WTC11 (cell line): Measurements from ENCODE around the gene GJC1. TPM values are rescaled to one million over a fixed set of nuclear protein-coding genes. Genes with fewer than 3 reads are reported as not detected.
A peak's percentile ranks its signal among the peaks of the same experiment; 100 is the strongest.

Experiments used
- ATAC-seq: fragments of 200-7000 bp; cut with Tn5 transposase; 2 replicates; pipeline ENCODE4 v1.10.0; 2021; ENCODE audit warnings: mild to moderate bottlenecking, moderate library complexity
- CTCF ChIA-PET: fragments of 300-600 bp; sonication (Branson Sonifier 250); formaldehyde crosslinking; loops from one replicate; lab custom pipeline; 2021; ENCODE audit warnings: antibody characterized with exemption; lab: Charles Lee
- POLR2A ChIA-PET: fragments of 350-600 bp; sonication (Branson Sonifier 250); formaldehyde crosslinking; loops from one replicate; lab custom pipeline; 2021; ENCODE audit warnings: antibody characterized with exemption; lab: Charles Lee
- DNase-seq: peaks from one replicate; pipeline ENCODE4 v3.0.0; 2021; ENCODE audit warnings: low spot score
- H3K27ac Mint-ChIP-seq: 2 replicates; pipeline ENCODE4 v1.8.0; 2021; ENCODE audit warnings: mixed read lengths
- H3K27me3 Mint-ChIP-seq: 2 replicates; pipeline ENCODE4 v1.8.0; 2021; ENCODE audit warnings: low read depth, mild to moderate bottlenecking, moderate library complexity, mixed read lengths
- H3K36me3 Mint-ChIP-seq: 2 replicates; pipeline ENCODE4 v1.8.0; 2021; ENCODE audit warnings: mixed read lengths
- H3K4me1 Mint-ChIP-seq: 2 replicates; pipeline ENCODE4 v1.8.0; 2022; ENCODE audit warnings: mixed read lengths
- H3K4me3 Mint-ChIP-seq: 2 replicates; pipeline ENCODE4 v1.8.0; 2021; ENCODE audit warnings: mild to moderate bottlenecking, moderate library complexity, mixed read lengths
- H3K9me3 Mint-ChIP-seq: 2 replicates; pipeline ENCODE4 v1.8.0; 2021; ENCODE audit warnings: mixed read lengths
- ETV6 ChIP-seq: sonication (generic); formaldehyde crosslinking; IDR thresholded peaks from 2 replicates; pipeline ENCODE4 v1.8.1; 2022; ENCODE audit warnings: mild to moderate bottlenecking, missing genetic modification reagents
- MYBL2 ChIP-seq: sonication (generic); formaldehyde crosslinking; IDR thresholded peaks from 2 replicates; pipeline ENCODE4 v1.8.1; 2023; ENCODE audit warnings: mild to moderate bottlenecking, moderate library complexity, missing genetic modification reagents
- TEAD4 ChIP-seq: sonication (generic); formaldehyde crosslinking; IDR thresholded peaks from 2 replicates; pipeline ENCODE4 v1.8.0; 2022; ENCODE audit warnings: mild to moderate bottlenecking, missing genetic modification reagents
- ZNF263 ChIP-seq: sonication (generic); formaldehyde crosslinking; IDR thresholded peaks from 2 replicates; pipeline ENCODE4 v1.8.1; 2022; ENCODE audit warnings: low read depth, mild to moderate bottlenecking, moderate library complexity, missing genetic modification reagents
- ZNF416 ChIP-seq: fragments of 250-450 bp; sonication (Bioruptor Pico); IDR thresholded peaks from 2 replicates; pipeline ENCODE4 v1.9.0; 2021; ENCODE audit warnings: mild to moderate bottlenecking, inconsistent platforms
- total RNA-seq: library from RNA; stranded (reverse); gene quantifications from 3 replicates; pipeline ENCODE4 v1.2.3, GENCODE V29; 2021
- TF ChIP-seq, protein P1 (sequence below): sonication (generic); formaldehyde crosslinking; IDR thresholded peaks from 2 replicates; pipeline ENCODE4 v1.8.0; 2022; ENCODE audit warnings: mild to moderate bottlenecking, missing genetic modification reagents
- TF ChIP-seq, protein P2 (sequence below): sonication (generic); formaldehyde crosslinking; IDR thresholded peaks from 2 replicates; pipeline ENCODE4 v1.8.1; 2023; ENCODE audit warnings: mild to moderate bottlenecking, missing genetic modification reagents, moderate library complexity
- TF ChIP-seq, protein P3 (sequence below): sonication (generic); formaldehyde crosslinking; IDR thresholded peaks from 2 replicates; pipeline ENCODE4 v1.8.1; 2023; ENCODE audit warnings: mild to moderate bottlenecking, missing genetic modification reagents, moderate library complexity
- TF ChIP-seq, protein P4 (sequence below): sonication (generic); formaldehyde crosslinking; IDR thresholded peaks from 2 replicates; pipeline ENCODE4 v1.8.0; 2023; ENCODE audit warnings: mild to moderate bottlenecking, missing genetic modification reagents
- TF ChIP-seq, protein P5 (sequence below): sonication (generic); formaldehyde crosslinking; IDR thresholded peaks from 2 replicates; pipeline ENCODE4 v1.8.0; 2022; ENCODE audit warnings: mild to moderate bottlenecking, missing genetic modification reagents
- TF ChIP-seq, protein P6 (sequence below): fragments of 250-450 bp; sonication (Bioruptor Pico); IDR thresholded peaks from 2 replicates; pipeline ENCODE4 v1.9.0; 2021; ENCODE audit warnings: moderate library complexity, mild to moderate bottlenecking, inconsistent platforms, borderline replicate concordance
- TF ChIP-seq, protein P7 (sequence below): fragments of 250-450 bp; sonication (Bioruptor Pico); IDR thresholded peaks from 2 replicates; pipeline ENCODE4 v2.1.2; 2022; ENCODE audit warnings: mild to moderate bottlenecking, moderate library complexity
- TF ChIP-seq, protein P8 (sequence below): fragments of 200-600 bp; IDR thresholded peaks from 2 replicates; pipeline ENCODE4 v1.8.0; 2022; ENCODE audit warnings: antibody characterized with exemption
- TF ChIP-seq, protein P9 (sequence below): fragments of 250-450 bp; sonication (Bioruptor Pico); IDR thresholded peaks from 2 replicates; pipeline ENCODE4 v1.9.0; 2021; ENCODE audit warnings: mild to moderate bottlenecking

Gene GJC1
- total RNA-seq, 1 experiment from 2014 or later: 104 TPM

DNA sequence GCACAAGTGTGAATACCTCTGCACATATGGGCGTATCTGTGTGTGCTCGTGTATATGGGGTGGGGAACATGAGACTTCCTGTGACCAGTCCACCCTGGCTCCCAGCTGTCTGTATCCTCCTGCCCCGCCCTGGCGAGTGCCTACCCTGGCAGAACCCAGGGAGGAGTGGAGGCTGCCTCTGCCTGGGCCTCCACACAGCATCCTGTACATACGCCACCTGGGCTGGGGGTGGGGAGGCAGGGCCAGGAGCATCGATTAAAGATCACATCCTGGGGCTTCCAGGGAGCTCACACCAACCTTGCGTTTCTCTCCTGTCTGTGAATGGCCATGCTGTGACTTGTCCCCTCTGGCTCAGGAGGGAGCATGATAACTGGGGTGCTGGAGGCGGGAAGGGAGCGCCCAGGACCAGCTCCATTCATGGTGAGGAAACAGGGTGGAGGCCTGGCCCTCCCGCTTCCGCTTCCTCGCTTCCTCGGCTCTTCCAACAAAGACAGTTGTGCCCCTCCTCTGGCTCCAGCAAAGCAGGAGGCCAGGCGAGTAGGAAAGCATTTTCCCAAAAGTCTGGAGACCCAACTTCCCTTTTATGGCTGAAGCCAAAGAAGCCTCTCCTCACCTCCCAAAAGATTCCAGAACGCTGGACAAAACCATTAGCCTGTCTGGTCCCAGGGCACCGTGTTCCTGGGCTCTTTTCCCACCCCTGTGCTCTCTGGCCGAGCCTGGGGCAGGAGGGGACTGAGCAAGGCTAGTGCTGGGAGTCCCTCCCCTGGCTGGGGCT is 48.3 kb downstream of the GJC1 start:
- H3K36me3 Mint-ChIP-seq: no peaks in the 10 kb centered on the region
- DNase-seq (peak; percentile 42), ATAC-seq (peak; percentile 70)
- H3K27ac Mint-ChIP-seq: peak overlapping the region; percentile 83
- no peaks in the 10 kb centered on the region for H3K9me3 Mint-ChIP-seq
- H3K4me3 Mint-ChIP-seq: peak overlapping the region; percentile 2; the same call in 1 of the 2 replicates
- ChIA-PET CTCF (interaction anchor here (0.6 to 4.8 kb wide), 11 partner anchors 11 to 406 kb away, joined by 3 to 32 read pairs (median 4); partner anchors contain the start of genes ADAM11 and HIGD1B), POLR2A (no interaction called here)
- H3K4me1 Mint-ChIP-seq: peaks cover 34% of the 10 kb centered on the region
- TF ChIP-seq ZNF416 (CRISPR knock-in tag) (no peak), ETV6 (CRISPR knock-in tag) (peak; percentile 77)
- H3K27me3 Mint-ChIP-seq: peaks cover 14% of the 10 kb centered on the region

DNA sequence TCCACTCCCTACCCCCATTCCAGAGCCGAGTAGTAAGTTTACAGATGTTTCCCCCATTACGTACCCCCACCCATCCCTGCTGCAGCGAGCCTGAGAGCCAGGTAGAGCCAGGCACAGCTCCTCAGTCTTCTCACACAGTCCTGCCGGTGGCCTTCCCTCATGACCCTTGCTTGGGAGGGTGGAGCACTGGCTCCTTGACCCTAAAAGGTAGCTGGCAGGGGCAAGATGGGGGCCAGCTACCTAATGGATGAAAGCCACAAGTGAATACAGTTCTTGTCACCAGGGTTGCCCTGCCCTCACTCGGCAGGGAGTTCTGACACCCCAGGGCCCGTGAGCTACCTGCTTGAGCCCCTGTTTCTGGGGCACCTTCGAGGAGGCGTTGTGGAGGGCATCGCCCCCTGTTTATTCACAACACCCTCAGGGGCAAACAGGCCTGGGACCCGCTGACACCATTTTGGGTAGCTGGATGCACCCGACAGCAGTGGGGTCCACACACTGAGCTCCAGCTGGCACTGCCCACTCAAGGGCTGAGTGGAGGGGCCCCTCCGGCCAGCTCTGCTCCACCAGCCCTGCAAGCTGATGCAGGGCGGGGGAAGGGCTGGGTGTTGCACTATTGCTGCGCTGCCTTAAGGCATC is 49.1 kb downstream of the GJC1 start:
- peaks cover 36% of the 10 kb centered on the region for H3K4me1 Mint-ChIP-seq
- ATAC-seq (no peak), DNase-seq (no peak)
- no peak overlapping the region for H3K4me3 Mint-ChIP-seq
- TF ChIP-seq ZNF263 (CRISPR knock-in tag): no peak
- TF ChIP-seq, protein P1, sequence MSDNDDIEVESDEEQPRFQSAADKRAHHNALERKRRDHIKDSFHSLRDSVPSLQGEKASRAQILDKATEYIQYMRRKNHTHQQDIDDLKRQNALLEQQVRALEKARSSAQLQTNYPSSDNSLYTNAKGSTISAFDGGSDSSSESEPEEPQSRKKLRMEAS (CRISPR knock-in tag): no peak
- TF ChIP-seq, all 79 proteins: peak for 0
- CTCF ChIA-PET: interaction anchor here (0.6 to 4.8 kb wide), 13 partner anchors 11 to 405 kb away, joined by 3 to 32 read pairs (median 4); partner anchors contain the start of gene HIGD1B
- peaks cover 22% of the 10 kb centered on the region for H3K27me3 Mint-ChIP-seq
- no peaks in the 10 kb centered on the region for H3K36me3 Mint-ChIP-seq
- H3K9me3 Mint-ChIP-seq: no peaks in the 10 kb centered on the region
- POLR2A ChIA-PET: interaction anchor here (0.6 kb wide), 1 partner anchor 64 kb away, joined by 5 read pairs; no protein-coding TSS in a partner anchor
- no peak overlapping the region for H3K27ac Mint-ChIP-seq

DNA sequence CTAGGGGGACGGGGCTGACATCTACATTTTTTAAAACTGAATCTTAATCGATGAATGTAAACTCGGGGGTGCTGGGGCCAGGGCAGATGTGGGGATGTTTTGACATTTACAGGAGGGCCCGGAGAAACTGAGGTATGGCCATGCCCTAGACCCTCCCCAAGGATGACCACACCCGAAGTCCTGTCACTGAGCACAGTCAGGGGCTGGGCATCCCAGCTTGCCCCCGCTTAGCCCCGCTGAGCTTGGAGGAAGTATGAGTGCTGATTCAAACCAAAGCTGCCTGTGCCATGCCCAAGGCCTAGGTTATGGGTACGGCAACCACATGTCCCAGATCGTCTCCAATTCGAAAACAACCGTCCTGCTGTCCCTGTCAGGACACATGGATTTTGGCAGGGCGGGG is 49.9 kb downstream of the GJC1 start:
- Mint-ChIP-seq H3K27ac (no peak overlapping the region), H3K4me3 (no peak overlapping the region), H3K4me1 (peaks cover 36% of the 10 kb centered on the region), H3K27me3 (peaks cover 22% of the 10 kb centered on the region), H3K36me3 (no peaks in the 10 kb centered on the region), H3K9me3 (no peaks in the 10 kb centered on the region)
- ChIA-PET CTCF (interaction anchor here (1.1 to 6.2 kb wide), 18 partner anchors 10 to 242 kb away, joined by 3 to 103 read pairs (median 10); partner anchors contain the start of genes EFTUD2 and GJC1), POLR2A (interaction anchor here (1.0 kb wide), 1 partner anchor 65 kb away, joined by 3 read pairs; no protein-coding TSS in a partner anchor)
- no peak for ATAC-seq
- DNase-seq: peak; percentile 7
- TF ChIP-seq, protein P2, sequence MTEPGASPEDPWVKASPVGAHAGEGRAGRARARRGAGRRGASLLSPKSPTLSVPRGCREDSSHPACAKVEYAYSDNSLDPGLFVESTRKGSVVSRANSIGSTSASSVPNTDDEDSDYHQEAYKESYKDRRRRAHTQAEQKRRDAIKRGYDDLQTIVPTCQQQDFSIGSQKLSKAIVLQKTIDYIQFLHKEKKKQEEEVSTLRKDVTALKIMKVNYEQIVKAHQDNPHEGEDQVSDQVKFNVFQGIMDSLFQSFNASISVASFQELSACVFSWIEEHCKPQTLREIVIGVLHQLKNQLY (CRISPR knock-in tag): no peak
- TF ChIP-seq, protein P3, sequence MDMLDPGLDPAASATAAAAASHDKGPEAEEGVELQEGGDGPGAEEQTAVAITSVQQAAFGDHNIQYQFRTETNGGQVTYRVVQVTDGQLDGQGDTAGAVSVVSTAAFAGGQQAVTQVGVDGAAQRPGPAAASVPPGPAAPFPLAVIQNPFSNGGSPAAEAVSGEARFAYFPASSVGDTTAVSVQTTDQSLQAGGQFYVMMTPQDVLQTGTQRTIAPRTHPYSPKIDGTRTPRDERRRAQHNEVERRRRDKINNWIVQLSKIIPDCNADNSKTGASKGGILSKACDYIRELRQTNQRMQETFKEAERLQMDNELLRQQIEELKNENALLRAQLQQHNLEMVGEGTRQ (CRISPR knock-in tag): no peak
- TF ChIP-seq, protein P4, sequence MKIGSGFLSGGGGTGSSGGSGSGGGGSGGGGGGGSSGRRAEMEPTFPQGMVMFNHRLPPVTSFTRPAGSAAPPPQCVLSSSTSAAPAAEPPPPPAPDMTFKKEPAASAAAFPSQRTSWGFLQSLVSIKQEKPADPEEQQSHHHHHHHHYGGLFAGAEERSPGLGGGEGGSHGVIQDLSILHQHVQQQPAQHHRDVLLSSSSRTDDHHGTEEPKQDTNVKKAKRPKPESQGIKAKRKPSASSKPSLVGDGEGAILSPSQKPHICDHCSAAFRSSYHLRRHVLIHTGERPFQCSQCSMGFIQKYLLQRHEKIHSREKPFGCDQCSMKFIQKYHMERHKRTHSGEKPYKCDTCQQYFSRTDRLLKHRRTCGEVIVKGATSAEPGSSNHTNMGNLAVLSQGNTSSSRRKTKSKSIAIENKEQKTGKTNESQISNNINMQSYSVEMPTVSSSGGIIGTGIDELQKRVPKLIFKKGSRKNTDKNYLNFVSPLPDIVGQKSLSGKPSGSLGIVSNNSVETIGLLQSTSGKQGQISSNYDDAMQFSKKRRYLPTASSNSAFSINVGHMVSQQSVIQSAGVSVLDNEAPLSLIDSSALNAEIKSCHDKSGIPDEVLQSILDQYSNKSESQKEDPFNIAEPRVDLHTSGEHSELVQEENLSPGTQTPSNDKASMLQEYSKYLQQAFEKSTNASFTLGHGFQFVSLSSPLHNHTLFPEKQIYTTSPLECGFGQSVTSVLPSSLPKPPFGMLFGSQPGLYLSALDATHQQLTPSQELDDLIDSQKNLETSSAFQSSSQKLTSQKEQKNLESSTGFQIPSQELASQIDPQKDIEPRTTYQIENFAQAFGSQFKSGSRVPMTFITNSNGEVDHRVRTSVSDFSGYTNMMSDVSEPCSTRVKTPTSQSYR (CRISPR knock-in tag): no peak
- TF ChIP-seq, protein P5, sequence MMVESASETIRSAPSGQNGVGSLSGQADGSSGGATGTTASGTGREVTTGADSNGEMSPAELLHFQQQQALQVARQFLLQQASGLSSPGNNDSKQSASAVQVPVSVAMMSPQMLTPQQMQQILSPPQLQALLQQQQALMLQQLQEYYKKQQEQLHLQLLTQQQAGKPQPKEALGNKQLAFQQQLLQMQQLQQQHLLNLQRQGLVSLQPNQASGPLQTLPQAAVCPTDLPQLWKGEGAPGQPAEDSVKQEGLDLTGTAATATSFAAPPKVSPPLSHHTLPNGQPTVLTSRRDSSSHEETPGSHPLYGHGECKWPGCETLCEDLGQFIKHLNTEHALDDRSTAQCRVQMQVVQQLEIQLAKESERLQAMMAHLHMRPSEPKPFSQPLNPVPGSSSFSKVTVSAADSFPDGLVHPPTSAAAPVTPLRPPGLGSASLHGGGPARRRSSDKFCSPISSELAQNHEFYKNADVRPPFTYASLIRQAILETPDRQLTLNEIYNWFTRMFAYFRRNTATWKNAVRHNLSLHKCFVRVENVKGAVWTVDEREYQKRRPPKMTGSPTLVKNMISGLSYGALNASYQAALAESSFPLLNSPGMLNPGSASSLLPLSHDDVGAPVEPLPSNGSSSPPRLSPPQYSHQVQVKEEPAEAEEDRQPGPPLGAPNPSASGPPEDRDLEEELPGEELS: no peak
- TF ChIP-seq, protein P6, sequence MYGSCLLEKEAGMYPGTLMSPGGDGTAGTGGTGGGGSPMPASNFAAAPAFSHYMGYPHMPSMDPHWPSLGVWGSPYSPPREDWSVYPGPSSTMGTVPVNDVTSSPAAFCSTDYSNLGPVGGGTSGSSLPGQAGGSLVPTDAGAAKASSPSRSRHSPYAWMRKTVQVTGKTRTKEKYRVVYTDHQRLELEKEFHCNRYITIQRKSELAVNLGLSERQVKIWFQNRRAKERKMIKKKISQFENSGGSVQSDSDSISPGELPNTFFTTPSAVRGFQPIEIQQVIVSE: no peak
- TF ChIP-seq, protein P7, sequence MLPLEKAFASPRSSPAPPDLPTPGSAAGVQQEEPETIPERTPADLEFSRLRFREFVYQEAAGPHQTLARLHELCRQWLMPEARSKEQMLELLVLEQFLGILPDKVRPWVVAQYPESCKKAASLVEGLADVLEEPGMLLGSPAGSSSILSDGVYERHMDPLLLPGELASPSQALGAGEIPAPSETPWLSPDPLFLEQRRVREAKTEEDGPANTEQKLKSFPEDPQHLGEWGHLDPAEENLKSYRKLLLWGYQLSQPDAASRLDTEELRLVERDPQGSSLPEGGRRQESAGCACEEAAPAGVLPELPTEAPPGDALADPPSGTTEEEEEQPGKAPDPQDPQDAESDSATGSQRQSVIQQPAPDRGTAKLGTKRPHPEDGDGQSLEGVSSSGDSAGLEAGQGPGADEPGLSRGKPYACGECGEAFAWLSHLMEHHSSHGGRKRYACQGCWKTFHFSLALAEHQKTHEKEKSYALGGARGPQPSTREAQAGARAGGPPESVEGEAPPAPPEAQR: no peak
- TF ChIP-seq MYBL2 (CRISPR knock-in tag) (no peak), TEAD4 (CRISPR knock-in tag) (no peak)
- TF ChIP-seq, protein P8, sequence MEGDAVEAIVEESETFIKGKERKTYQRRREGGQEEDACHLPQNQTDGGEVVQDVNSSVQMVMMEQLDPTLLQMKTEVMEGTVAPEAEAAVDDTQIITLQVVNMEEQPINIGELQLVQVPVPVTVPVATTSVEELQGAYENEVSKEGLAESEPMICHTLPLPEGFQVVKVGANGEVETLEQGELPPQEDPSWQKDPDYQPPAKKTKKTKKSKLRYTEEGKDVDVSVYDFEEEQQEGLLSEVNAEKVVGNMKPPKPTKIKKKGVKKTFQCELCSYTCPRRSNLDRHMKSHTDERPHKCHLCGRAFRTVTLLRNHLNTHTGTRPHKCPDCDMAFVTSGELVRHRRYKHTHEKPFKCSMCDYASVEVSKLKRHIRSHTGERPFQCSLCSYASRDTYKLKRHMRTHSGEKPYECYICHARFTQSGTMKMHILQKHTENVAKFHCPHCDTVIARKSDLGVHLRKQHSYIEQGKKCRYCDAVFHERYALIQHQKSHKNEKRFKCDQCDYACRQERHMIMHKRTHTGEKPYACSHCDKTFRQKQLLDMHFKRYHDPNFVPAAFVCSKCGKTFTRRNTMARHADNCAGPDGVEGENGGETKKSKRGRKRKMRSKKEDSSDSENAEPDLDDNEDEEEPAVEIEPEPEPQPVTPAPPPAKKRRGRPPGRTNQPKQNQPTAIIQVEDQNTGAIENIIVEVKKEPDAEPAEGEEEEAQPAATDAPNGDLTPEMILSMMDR: no peak
- TF ChIP-seq, protein P9, sequence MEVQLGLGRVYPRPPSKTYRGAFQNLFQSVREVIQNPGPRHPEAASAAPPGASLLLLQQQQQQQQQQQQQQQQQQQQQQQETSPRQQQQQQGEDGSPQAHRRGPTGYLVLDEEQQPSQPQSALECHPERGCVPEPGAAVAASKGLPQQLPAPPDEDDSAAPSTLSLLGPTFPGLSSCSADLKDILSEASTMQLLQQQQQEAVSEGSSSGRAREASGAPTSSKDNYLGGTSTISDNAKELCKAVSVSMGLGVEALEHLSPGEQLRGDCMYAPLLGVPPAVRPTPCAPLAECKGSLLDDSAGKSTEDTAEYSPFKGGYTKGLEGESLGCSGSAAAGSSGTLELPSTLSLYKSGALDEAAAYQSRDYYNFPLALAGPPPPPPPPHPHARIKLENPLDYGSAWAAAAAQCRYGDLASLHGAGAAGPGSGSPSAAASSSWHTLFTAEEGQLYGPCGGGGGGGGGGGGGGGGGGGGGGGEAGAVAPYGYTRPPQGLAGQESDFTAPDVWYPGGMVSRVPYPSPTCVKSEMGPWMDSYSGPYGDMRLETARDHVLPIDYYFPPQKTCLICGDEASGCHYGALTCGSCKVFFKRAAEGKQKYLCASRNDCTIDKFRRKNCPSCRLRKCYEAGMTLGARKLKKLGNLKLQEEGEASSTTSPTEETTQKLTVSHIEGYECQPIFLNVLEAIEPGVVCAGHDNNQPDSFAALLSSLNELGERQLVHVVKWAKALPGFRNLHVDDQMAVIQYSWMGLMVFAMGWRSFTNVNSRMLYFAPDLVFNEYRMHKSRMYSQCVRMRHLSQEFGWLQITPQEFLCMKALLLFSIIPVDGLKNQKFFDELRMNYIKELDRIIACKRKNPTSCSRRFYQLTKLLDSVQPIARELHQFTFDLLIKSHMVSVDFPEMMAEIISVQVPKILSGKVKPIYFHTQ (CRISPR knock-in tag): no peak
